VCaP (cell line): ENCODE measurements around the gene ITPR3.

Source experiments
- H3K27ac ChIP-seq: fragments of 450-650 bp; 2 replicates; pipeline ENCODE4 v1.5.1; 2017
- TF ChIP-seq, protein P1 (sequence below): fragments of 450-650 bp; conservative IDR thresholded peaks from 2 replicates; pipeline ENCODE4 v1.5.1; 2017; ENCODE audit warnings: mild to moderate bottlenecking, moderate library complexity

ITPR3 gene

DNA sequence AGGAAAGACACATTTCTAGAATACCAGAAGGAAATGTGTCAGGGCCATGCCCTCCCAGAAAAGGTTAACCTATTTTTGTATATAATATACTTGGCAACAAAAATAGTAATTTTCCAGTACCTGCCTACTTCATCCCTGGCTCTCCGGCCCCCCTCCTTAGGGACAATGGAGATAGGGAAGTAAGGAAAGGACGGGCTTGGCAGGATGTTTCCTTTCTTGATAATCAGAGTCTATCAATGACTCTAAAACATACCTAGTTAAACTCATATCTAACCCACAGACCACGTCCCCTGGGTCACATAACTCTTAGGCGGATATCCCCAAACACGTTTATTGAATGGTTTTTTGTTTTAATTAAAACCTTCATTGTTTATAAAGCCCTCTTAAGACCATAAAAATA lies 78.6 kb downstream of the ITPR3 start:
- TF ChIP-seq, protein P1, sequence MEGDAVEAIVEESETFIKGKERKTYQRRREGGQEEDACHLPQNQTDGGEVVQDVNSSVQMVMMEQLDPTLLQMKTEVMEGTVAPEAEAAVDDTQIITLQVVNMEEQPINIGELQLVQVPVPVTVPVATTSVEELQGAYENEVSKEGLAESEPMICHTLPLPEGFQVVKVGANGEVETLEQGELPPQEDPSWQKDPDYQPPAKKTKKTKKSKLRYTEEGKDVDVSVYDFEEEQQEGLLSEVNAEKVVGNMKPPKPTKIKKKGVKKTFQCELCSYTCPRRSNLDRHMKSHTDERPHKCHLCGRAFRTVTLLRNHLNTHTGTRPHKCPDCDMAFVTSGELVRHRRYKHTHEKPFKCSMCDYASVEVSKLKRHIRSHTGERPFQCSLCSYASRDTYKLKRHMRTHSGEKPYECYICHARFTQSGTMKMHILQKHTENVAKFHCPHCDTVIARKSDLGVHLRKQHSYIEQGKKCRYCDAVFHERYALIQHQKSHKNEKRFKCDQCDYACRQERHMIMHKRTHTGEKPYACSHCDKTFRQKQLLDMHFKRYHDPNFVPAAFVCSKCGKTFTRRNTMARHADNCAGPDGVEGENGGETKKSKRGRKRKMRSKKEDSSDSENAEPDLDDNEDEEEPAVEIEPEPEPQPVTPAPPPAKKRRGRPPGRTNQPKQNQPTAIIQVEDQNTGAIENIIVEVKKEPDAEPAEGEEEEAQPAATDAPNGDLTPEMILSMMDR, result no peak
- peak overlapping the region; percentile 86 for H3K27ac ChIP-seq

DNA sequence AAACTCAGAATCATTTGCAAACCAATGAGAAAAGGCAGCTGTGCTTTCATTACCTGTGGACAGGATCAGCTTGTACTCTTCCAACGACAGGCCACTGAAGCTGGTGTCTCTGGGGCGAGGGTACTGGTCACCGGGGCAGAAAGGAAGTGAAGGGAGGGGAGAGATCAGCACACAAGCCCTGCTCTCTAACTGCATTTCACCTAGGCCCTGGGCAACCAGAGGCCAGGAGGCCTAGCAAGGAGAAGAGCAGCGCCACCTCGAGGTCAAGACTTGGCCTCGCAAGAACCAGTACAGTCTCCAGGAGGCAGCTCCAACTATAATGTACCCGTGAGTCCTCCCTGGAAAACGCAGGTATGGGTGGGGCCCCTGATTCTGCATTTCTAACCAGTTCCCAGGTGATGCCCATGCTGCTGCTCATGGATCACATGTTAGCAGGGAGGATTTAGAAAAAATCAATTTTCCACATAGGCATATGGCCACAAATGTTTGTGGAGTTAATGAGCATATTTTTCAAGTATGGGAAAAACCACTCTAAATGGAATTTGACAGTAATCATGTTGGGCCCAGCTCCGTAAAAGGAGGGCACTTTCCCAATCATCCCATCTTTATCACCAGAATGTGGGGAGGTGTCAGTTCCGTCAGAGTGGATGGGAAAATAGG lies 79.4 kb downstream of the ITPR3 start:
- H3K27ac ChIP-seq, result peak overlapping the region; percentile 86
- TF ChIP-seq, protein P1, result peak; percentile 98

DNA sequence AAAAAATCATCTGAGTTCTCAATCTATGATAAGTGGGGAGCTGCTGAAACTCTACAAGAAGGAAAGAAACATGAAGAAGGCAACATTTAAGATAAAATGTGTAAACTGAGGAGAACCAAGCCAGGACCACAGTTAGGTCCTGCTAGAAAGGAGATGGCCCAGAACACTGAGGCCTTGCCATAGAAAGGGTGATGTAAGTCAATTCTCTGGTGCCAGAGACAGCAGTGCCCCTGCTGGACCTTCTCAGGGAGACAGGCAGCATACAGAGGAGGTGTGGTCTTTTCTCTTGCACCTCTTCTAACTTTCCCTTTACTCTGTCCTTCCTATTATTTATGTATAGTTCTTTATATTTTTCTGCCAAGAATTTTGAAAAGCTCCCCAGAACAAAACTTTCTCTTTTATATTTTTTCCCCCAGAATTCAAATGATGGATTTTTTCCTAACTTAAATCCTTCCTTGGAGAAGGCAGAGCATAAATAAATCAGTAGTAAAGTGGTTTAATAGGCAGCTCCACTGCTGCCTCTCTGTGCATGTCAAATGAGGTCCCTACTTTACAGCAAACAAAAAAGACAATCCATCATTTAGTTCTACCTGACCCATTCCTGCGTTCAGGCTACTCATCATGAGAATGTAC lies 81.3 kb downstream of the ITPR3 start:
- H3K27ac ChIP-seq, result peak overlapping the region; percentile 12
- TF ChIP-seq, protein P1, result peak; percentile 89

DNA sequence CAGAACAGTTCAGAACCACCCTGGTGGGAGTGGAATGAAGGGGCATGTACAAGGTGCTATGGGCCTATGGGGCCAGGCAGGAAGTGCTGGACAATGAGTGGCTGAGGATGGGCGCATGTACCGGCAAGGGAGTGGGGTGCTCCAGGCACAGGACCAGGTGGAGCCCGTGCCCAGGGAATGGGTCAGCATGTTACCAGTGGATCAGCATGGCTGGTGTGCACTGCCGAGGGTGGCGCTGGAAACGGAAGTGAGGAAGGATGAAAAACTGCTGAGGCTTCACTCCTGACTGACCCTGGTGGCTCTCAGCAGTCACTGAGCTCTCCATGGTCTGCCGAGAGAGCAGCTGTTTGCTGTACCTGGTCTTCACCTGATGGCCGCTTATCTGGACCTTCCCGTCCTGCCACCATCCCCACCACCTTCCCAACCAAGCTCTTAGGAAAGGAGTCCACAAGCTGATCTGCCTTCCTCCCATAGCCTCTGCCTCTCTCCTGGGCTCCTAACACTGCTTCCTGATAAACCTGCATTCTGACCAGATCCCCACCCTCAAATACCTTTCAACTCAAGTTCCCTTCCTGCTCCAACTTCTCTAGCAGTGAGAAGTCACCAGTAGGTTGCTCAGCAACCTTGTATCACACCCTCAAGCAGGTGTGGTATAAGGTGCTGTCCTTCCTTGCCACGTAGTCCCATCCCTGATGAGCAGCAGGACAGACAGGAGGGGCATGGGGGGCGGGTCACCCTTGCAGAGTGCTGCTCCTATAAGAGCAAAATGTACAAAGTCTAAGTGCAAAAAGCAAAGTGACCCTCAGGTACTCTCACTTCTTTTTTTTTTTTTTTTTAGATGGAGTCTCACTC lies 83.3 kb downstream of the ITPR3 start:
- no peak overlapping the region for H3K27ac ChIP-seq
- TF ChIP-seq, protein P1, result no peak

DNA sequence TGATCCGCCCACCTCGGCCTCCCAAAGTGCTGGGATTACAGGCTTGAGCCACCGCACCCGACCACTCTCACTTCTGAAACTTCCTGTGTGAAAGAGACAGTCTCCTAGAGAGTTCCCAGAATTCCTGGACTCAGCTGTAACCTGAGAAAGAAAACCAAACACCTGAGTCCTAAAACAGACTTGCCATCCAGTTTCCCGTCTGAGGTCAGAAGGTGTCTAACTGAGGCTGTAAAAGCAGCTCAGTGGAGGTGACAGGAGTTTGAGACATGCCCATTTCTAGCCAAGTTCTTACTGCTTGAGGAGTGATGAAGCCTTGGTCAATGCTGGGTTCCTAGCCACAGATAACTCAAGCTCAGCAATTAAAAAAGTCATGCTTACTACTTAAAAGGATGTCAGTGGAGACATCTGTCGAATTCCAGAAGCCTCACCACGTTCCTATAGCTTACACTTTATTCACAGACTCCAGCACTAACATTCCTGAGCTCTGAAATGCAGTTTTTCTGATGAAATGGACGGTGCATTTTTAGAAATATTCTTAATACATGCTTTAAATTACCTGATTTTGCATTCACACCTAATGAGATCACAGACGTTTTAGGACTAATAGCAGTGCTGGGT lies 84.3 kb downstream of the ITPR3 start:
- TF ChIP-seq, protein P1, result no peak
- peak overlapping the region; percentile 6; the same call in 1 of the 2 replicates for H3K27ac ChIP-seq

DNA sequence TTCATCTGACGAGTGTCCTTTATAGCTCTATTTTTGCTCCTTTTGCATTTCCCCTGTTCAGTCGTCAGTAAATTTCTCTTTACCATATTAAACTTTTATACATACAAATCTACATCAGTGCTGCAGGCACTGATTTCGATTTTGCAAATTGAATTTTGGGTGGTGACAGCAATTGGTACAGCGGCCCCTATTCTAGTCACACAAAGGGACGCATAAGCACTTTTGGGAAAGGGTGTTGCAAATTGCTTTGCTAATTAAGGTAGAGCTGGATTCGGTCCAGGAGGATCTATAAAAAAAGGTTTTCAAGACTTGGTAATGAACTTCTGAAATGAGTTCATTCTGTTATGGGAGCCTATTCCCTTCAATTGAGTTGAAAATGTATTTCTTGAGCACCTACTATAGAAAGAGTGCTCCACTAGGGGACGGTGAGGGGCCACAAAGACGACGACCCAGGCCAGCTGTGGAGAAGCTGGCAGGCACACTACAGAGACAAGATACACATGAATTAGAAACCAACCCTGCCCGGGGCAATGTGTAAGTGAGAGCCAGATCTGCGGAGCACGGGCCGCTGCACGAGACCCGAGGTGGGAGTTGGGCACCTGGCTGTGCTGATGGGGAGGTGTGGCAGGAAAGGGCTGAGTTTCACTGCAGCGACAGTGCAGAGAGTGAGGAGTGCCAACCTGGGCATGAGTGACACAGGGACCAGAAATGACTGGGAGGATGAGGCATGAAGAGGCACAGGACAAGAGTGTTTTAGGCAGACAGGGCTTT lies 85.0 kb downstream of the ITPR3 start:
- H3K27ac ChIP-seq, result peak overlapping the region; percentile 6; the same call in 1 of the 2 replicates
- TF ChIP-seq, protein P1, result no peak
